Skeletal muscle satellite cell (primary cell): Measurements from ENCODE around the gene HDAC5.

Source experiments
- H3K27me3 ChIP-seq: 2 replicates; pipeline ENCODE4 v1.7.0; 2013; ENCODE audit warnings: low read length; ENCODE audit not compliant: control insufficient read depth, insufficient read depth
- H3K36me3 ChIP-seq: 2 replicates; pipeline ENCODE4 v1.7.0; 2013; ENCODE audit warnings: mild to moderate bottlenecking, control low read depth, low read length; ENCODE audit not compliant: insufficient read depth
- H3K4me1 ChIP-seq: 2 replicates; pipeline ENCODE4 v1.7.0; 2013; ENCODE audit warnings: low read length; ENCODE audit not compliant: control insufficient read depth, insufficient read depth
- H3K4me2 ChIP-seq: 2 replicates; pipeline ENCODE4 v1.7.0; 2013; ENCODE audit warnings: mild to moderate bottlenecking, low read length
- H3K4me3 ChIP-seq: 2 replicates; pipeline ENCODE4 v1.7.0; 2013; ENCODE audit warnings: low read length
- H3K9ac ChIP-seq: 2 replicates; pipeline ENCODE4 v1.7.0; 2013; ENCODE audit warnings: mild to moderate bottlenecking, low read depth, low read length, moderate library complexity
- H3K9me3 ChIP-seq: replicated peaks from 2 replicates; pipeline ENCODE4 v1.7.0; 2013; ENCODE audit warnings: mild to moderate bottlenecking, control low read depth, low read length

The HDAC5 gene

GRCh38 chr17:44069974-44070454, 53.4 kb downstream of the HDAC5 start:
- no peaks in the 10 kb centered on the region for H3K9me3 ChIP-seq
- peak overlapping the region; percentile 62 for H3K4me3 ChIP-seq
- H3K4me2 ChIP-seq: peak overlapping the region; percentile 79
- H3K9ac ChIP-seq: peak overlapping the region; percentile 80
- H3K27me3 ChIP-seq: no peaks in the 10 kb centered on the region
- peaks cover 6% of the 10 kb centered on the region for H3K36me3 ChIP-seq
- H3K4me1 ChIP-seq: peaks cover 27% of the 10 kb centered on the region

- Histone ChIP-seq H3K9ac (no peak overlapping the region), H3K4me2 (no peak overlapping the region), H3K4me3 (no peak overlapping the region), H3K27me3 (no peaks in the 10 kb centered on the region), H3K36me3 (peaks cover 16% of the 10 kb centered on the region), H3K9me3 (no peaks in the 10 kb centered on the region), H3K4me1 (peaks cover 33% of the 10 kb centered on the region)
Measured at GRCh38 chr17:44067545-44067940, 55.9 kb downstream of the HDAC5 start.

- Histone ChIP-seq H3K36me3 (peaks cover 26% of the 10 kb centered on the region), H3K9me3 (no peaks in the 10 kb centered on the region), H3K4me1 (peaks cover 24% of the 10 kb centered on the region), H3K27me3 (no peaks in the 10 kb centered on the region), H3K4me2 (peak within 1 kb of the TSS; percentile 91), H3K9ac (peak within 1 kb of the TSS; percentile 94), H3K4me3 (peak within 1 kb of the TSS; percentile 84)
Measured at GRCh38 chr17:44066204-44066930, 57.1 kb downstream of the HDAC5 start, which contains the start of gene LSM12. LSM12 (minus strand) TSS chr17:44066671; CDS start chr17:44066587, 84 bp downstream.

GRCh38 chr17:44065668-44066203, 57.7 kb downstream of the HDAC5 start:
- H3K36me3 ChIP-seq: peaks cover 29% of the 10 kb centered on the region
- peak overlapping the region; percentile 84 for H3K4me3 ChIP-seq
- peaks cover 24% of the 10 kb centered on the region for H3K4me1 ChIP-seq
- no peaks in the 10 kb centered on the region for H3K27me3 ChIP-seq
- no peaks in the 10 kb centered on the region for H3K9me3 ChIP-seq
- H3K4me2 ChIP-seq: peak overlapping the region; percentile 91
- H3K9ac ChIP-seq: peak overlapping the region; percentile 94

- peaks cover 43% of the 10 kb centered on the region for H3K36me3 ChIP-seq
- H3K9ac ChIP-seq: no peak overlapping the region
- H3K4me1 ChIP-seq: peaks cover 19% of the 10 kb centered on the region
Measured at GRCh38 chr17:44063704-44064639, 59.5 kb downstream of the HDAC5 start.

GRCh38 chr17:44062871-44063270, 60.6 kb downstream of the HDAC5 start:
- Histone ChIP-seq H3K9me3 (no peaks in the 10 kb centered on the region), H3K4me2 (no peak overlapping the region), H3K36me3 (peaks cover 48% of the 10 kb centered on the region), H3K4me1 (peaks cover 19% of the 10 kb centered on the region), H3K4me3 (no peak overlapping the region), H3K27me3 (no peaks in the 10 kb centered on the region), H3K9ac (no peak overlapping the region)

More at GRCh38 chr17:44063704-44064639, 59.5 kb downstream of the HDAC5 start:
- Histone ChIP-seq H3K4me2 (peak overlapping the region; percentile 5), H3K27me3 (no peaks in the 10 kb centered on the region), H3K4me3 (peak overlapping the region; percentile 1), H3K9me3 (no peaks in the 10 kb centered on the region)

- no peaks in the 10 kb centered on the region for H3K27me3 ChIP-seq
- peaks cover 9% of the 10 kb centered on the region for H3K4me1 ChIP-seq
- no peaks in the 10 kb centered on the region for H3K9me3 ChIP-seq
- H3K36me3 ChIP-seq: peaks cover 48% of the 10 kb centered on the region
- no peak overlapping the region for H3K9ac ChIP-seq
- H3K4me2 ChIP-seq: no peak overlapping the region
- no peak overlapping the region for H3K4me3 ChIP-seq
Measured at GRCh38 chr17:44061446-44061845, 62.0 kb downstream of the HDAC5 start.

- H3K4me2 ChIP-seq: no peak overlapping the region
- no peaks in the 10 kb centered on the region for H3K9me3 ChIP-seq
- no peak overlapping the region for H3K9ac ChIP-seq
- H3K27me3 ChIP-seq: no peaks in the 10 kb centered on the region
- peaks cover 52% of the 10 kb centered on the region for H3K36me3 ChIP-seq
- H3K4me3 ChIP-seq: no peak overlapping the region
- H3K4me1 ChIP-seq: peaks cover 6% of the 10 kb centered on the region
Measured at GRCh38 chr17:44059101-44059892, 64.1 kb downstream of the HDAC5 start.

GRCh38 chr17:44053125-44053872, 70.1 kb downstream of the HDAC5 start:
- no peak overlapping the region for H3K4me2 ChIP-seq

GRCh38 chr17:44049294-44050060, 74.0 kb downstream of the HDAC5 start:
- H3K4me3 ChIP-seq: no peak overlapping the region
- H3K9ac ChIP-seq: no peak overlapping the region

More at GRCh38 chr17:44053125-44053872, 70.1 kb downstream of the HDAC5 start:
- H3K4me3 ChIP-seq: no peak overlapping the region
- H3K9me3 ChIP-seq: no peaks in the 10 kb centered on the region
- H3K4me1 ChIP-seq: no peaks in the 10 kb centered on the region
- H3K27me3 ChIP-seq: no peaks in the 10 kb centered on the region
- H3K36me3 ChIP-seq: peaks cover 48% of the 10 kb centered on the region
- H3K9ac ChIP-seq: no peak overlapping the region

More at GRCh38 chr17:44049294-44050060, 74.0 kb downstream of the HDAC5 start:
- H3K4me2 ChIP-seq: no peak overlapping the region
- H3K27me3 ChIP-seq: no peaks in the 10 kb centered on the region
- no peaks in the 10 kb centered on the region for H3K9me3 ChIP-seq
- peaks cover 10% of the 10 kb centered on the region for H3K4me1 ChIP-seq
- H3K36me3 ChIP-seq: peaks cover 53% of the 10 kb centered on the region
